ENCODE measurements around the gene PCNX1. TPM values are rescaled to one million over a fixed set of nuclear protein-coding genes. Genes with fewer than 3 reads are reported as not detected.
"Not testable (repeated sequence)": the region's sequence is repeated elsewhere in the genome, so short reads cannot be mapped to it uniquely, and the experiment has no call there.

The PCNX1 gene
- total RNA-seq, 2 experiments from 2014 or later: 31.0 to 37.4 TPM

DNA sequence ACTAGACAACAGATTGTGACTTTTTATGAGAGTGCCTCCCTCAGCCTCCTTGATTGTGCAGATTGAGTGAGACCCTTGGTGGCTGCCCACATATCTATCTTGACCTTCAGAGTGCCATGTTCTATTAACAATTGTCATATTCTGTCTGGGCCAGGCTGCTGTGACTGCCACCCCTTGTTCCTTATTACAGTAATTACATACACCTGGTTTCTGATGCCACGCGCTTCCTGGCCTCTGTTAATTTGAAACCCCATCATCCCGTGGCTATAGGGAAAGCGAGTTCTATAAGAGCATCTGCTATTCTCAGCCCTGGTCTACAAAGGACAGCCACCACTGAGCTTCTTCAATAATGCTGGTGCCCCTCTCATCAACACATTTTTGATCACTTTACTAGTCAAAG, 228.7 kb downstream of the PCNX1 start:
- H3K27ac Mint-ChIP-seq: no peak overlapping the region
- H3K9me3 Mint-ChIP-seq: no peaks in the 10 kb centered on the region
- no peaks in the 10 kb centered on the region for H3K4me1 Mint-ChIP-seq
- H3K36me3 Mint-ChIP-seq: no peaks in the 10 kb centered on the region
- DNase-seq: no peak
- H3K27me3 Mint-ChIP-seq: no peaks in the 10 kb centered on the region
- H3K4me3 Mint-ChIP-seq: no peak overlapping the region

DNA sequence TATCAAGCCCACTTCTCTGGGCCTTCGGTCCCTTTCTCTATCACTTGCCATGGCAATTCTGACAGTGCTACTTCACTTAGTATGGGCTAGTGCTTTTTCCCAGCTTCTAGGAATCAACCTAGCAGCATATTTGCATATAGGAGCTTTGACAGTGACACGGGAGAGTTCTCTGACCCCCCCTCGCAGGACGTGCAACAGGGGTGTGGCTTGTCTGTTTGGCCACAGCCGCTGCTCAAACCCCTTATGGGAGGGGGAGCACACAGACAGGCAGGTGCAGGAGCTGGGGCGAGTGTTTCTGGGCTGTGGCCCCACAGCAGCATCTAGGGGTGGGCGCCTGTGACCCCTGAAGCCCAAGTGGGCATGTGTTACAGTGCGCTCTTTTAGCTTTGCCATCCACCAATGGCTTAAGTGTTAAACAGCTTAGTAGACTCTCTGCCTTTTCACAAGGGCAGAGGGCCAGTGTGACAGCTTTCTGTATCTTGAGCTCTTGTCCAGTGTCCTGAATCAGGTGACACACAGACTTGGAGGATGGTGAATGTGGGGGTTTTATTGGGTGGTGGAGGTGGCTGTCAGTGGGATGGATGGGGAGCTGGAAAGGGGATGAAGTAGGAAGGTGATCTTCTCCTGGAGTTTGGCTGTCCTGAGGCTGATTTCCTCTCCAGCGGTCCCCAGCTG, 229.3 kb downstream of the PCNX1 start:
- Mint-ChIP-seq H3K4me3 (no peak overlapping the region), H3K9me3 (no peaks in the 10 kb centered on the region), H3K4me1 (peaks cover under 1% of the 10 kb centered on the region), H3K36me3 (no peaks in the 10 kb centered on the region), H3K27ac (no peak overlapping the region), H3K27me3 (no peaks in the 10 kb centered on the region)
- no peak for DNase-seq

DNA sequence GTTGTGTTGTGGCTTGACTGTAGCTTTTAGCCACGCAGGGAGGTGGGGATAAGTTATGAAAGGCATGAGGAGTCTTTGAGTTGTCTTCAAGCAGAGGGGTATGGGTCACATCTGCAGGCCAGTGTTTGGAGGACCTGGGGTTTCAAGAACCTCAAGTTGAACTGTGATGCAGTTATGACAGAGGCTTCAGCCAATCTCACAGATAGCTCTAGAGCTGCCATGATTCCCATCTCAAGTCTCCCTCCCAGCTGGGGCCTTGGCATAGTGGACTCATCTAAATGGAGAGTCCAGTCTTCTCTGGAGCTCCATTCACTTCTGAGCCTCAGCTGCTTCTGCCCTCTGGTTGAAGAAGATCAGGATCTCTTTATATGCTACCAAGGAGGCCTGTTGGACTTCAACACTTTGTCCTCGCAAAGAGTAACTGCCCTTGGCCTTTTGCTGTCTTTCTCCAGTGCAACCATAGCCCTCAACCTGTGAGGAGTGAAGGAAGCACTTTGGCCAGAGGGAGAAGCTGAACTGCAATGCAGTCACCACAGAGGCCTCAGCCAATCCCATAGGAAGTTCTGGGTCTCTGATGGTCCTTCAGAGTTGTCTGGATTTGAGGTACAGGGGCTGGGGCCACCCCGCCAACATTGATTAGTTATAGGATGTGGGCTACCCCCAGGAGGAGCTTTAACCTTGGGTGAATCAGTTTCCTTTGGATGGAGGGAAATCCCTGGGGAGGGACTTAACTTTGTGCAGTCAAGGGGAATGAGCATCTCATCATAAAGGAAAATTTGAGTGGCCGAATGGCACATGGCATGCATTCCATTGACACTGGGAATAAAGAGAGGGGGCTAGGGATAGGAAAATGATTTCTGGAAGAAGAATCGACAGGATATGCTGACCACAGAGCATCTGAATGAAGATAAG, 230.5 kb downstream of the PCNX1 start:
- Mint-ChIP-seq H3K4me3 (no peak overlapping the region), H3K36me3 (no peaks in the 10 kb centered on the region), H3K27ac (no peak overlapping the region), H3K9me3 (no peaks in the 10 kb centered on the region), H3K4me1 (peaks cover 13% of the 10 kb centered on the region), H3K27me3 (no peaks in the 10 kb centered on the region)
- no peak for DNase-seq

DNA sequence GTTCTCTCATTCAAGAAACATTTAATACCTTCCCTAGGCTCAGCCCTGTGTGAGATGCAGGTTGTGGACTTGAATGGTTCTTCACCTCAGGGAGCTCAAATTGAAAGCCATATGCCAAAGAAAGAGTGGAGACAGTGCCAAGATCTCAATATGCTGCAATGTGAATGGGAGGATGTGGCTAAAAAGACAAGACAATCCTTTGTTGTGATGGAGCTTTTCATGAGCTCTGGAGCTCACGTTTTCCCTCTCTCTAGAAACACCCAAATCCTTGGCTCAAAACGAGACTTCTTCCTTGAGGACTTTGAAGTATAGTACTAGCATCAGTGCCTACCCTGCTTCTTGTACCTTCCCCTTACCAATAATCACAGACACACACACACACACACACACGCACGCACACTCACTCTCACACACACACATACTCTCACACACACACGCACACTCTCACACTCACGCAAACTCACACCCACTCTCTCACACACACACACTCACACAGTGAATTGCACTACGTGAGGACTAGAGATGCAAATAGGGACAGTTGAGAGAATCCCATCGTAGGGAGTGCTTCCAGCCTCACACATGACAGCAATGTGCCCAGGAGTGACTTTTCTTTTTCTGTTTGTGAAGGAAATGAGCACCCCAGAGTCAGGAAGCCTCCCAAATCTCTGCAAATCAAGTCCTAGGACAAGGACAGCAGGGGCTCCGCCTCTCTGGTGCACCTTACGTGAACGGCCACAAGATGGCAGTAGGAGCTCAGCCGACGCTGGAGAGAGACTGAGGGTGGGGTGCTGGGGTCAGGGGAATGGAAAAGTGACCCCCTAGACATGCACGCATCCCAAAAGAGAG, 231.4 kb downstream of the PCNX1 start:
- no peaks in the 10 kb centered on the region for H3K9me3 Mint-ChIP-seq
- peaks cover 22% of the 10 kb centered on the region for H3K4me1 Mint-ChIP-seq
- H3K27ac Mint-ChIP-seq: no peak overlapping the region
- peak; percentile 51 for DNase-seq
- no peak overlapping the region for H3K4me3 Mint-ChIP-seq
- H3K27me3 Mint-ChIP-seq: no peaks in the 10 kb centered on the region
- peaks cover 3% of the 10 kb centered on the region for H3K36me3 Mint-ChIP-seq

DNA sequence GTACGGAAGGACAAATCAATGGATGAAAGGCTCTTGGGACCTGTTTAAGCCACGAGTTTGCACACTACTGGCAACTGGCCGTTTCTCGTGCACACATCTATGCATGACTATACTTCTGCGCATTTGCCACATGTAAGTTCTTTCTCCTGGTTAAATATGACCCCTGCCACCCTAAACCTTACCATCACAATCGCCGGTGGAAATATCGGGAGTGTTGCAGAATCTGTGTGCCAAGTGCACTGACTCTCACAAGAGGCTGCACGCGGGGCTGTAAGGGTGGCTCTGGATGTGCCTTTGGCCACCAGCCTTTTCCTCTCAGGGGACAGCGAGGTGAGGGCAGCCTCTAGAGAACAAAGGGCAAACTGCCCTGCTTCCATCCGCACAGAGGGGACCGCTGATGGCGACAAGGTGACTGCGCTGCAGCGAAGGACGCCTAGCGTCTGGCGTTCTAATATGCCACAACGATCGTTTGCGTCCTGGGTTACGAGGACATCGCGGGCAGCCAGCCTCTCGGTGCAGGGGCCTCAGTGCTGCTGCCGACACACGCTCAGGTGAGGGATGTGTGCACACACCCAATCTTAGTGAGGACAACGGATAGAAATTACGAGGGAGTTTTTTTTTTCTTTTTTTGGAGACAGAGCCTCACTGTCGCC, 232.2 kb downstream of the PCNX1 start:
- no peaks in the 10 kb centered on the region for H3K27me3 Mint-ChIP-seq
- peaks cover 23% of the 10 kb centered on the region for H3K4me1 Mint-ChIP-seq

GRCh38 chr14:71140157-71140556, 232.9 kb downstream of the PCNX1 start:
- H3K27ac Mint-ChIP-seq: no peak overlapping the region
- no peak overlapping the region for H3K4me3 Mint-ChIP-seq
- peaks cover 23% of the 10 kb centered on the region for H3K4me1 Mint-ChIP-seq
- H3K27me3 Mint-ChIP-seq: no peaks in the 10 kb centered on the region
- no peak for DNase-seq
- peaks cover 4% of the 10 kb centered on the region for H3K36me3 Mint-ChIP-seq
- no peaks in the 10 kb centered on the region for H3K9me3 Mint-ChIP-seq

More for the DNA sequence above, 232.2 kb downstream of the PCNX1 start:
- Mint-ChIP-seq H3K4me3 (no peak overlapping the region), H3K27ac (no peak overlapping the region), H3K36me3 (peaks cover 4% of the 10 kb centered on the region), H3K9me3 (no peaks in the 10 kb centered on the region)
- DNase-seq: no peak

DNA sequence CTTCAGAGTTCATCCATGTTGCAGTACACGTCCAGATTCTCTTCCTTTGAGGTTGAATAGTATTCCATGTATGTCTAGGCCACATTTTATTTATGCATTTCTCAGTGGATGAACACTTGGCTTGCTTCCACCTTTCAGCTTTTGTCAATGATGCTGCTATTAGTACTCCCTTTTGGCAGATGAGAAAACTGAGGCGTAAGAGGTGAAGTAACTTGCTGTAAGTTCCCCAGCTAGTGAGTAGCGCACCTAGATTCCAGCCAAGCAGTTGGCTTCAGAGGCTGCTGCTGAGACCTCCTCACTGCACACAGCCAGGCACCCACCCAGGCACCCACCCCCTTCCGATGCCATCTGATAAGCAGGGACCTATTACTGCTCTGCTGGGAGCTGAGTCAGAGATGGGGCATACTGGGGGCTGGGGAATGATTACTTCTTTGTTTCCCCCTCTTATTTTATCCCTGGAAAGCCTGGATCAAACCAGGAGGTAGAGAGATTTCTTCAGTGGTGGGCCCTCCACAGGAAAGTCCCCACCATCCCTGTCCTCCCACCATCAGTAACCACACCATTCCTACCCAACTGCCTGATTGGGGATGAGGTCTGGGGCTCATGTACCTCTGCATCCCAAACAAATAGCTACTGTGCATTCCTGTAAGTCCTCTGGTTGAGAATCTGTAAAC, 234.6 kb downstream of the PCNX1 start:
- H3K9me3 Mint-ChIP-seq: no peaks in the 10 kb centered on the region
- H3K27me3 Mint-ChIP-seq: no peaks in the 10 kb centered on the region
- H3K36me3 Mint-ChIP-seq: peaks cover 4% of the 10 kb centered on the region
- no peak for DNase-seq
- peak overlapping the region; percentile 22 for H3K27ac Mint-ChIP-seq
- no peak overlapping the region for H3K4me3 Mint-ChIP-seq
- peaks cover 23% of the 10 kb centered on the region for H3K4me1 Mint-ChIP-seq

DNA sequence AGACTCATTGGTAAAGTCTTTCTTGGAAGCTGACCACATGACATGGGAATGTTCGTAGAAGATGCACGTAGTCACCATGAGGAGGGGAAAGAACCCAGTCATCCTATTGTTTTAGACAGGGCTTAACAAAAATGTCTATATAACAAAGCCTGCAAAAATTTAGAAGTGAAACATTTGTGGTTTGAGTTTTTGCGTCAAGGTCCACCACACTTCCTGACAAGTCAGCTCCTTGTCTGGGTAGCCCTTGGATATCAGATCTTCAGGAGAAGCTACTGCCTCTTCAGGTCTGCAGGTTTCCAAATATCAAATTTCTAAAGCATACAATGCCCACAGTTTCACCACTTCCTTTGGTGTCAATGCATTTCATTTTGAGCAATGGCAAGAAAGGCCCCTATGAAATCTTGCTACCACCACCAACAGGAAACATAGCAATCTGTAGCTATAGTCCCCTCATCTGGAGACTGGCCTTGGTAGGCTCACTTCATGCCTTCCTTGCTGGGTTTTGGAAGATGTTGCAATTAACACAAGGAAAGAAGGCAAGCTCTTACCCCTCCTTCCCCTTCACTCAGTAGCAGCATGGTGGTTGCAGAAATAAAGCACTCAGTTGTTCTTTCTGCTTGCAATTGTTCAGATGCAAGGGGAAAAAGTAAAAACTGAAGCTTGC, 235.2 kb downstream of the PCNX1 start:
- Mint-ChIP-seq H3K27ac (peak overlapping the region; percentile 82), H3K27me3 (no peaks in the 10 kb centered on the region), H3K4me3 (no peak overlapping the region)

DNA sequence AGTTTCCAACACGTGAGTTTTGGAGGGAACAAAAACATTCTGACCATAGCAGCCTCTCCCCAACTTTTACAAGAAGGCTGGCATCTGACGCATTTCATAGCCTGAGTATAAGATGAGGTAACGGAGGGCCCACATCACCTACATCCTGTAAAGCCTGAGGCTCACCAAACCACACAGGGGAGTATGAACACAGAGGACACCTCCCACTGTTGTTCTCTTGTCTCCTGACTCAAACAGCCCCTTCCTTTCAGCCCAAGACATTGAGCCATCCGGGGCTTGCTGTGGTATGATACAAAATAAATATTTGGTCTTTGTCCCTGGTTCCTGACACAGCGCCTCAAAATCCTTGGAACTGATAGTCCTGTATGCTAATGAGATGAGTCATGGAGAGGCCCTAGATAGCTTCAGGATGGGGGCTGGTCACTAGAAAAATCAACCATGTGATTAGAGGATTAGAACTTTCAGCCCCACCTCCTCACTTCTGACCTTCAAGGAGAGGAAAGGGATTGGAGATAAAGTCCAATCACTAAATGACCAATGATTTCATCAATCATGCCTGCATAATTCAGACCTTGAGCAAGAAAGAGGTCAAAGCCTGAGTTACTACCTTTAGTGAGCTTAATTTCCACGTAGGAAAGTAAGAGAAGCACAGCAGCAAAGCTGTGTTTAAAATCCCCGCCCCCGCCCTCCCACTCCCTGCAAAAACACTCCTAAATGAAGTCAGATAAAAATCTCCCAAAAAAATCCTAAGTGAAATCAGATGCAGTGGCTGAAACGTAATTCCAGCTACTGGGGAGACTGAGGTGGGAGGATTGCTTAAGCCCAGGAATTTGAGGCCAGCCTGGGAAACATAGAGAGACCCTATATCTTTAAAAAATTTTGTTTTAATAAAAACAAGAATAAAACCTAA, 236.4 kb downstream of the PCNX1 start:
- Mint-ChIP-seq H3K4me3 (peak overlapping the region; percentile 16), H3K27me3 (no peaks in the 10 kb centered on the region), H3K4me1 (peaks cover 24% of the 10 kb centered on the region), H3K9me3 (no peaks in the 10 kb centered on the region), H3K36me3 (peaks cover 4% of the 10 kb centered on the region), H3K27ac (peak overlapping the region; percentile 82)
- DNase-seq: peak; percentile 61

More for the DNA sequence above, 235.2 kb downstream of the PCNX1 start:
- peak; percentile 15 for DNase-seq
- Mint-ChIP-seq H3K36me3 (peaks cover 4% of the 10 kb centered on the region), H3K4me1 (peaks cover 23% of the 10 kb centered on the region), H3K9me3 (no peaks in the 10 kb centered on the region)

- peaks cover 18% of the 10 kb centered on the region for H3K4me1 Mint-ChIP-seq
- H3K9me3 Mint-ChIP-seq: peaks cover 19% of the 10 kb centered on the region
- H3K27me3 Mint-ChIP-seq, H3K27ac Mint-ChIP-seq, DNase-seq, H3K4me3 Mint-ChIP-seq: not testable (repeated sequence)
- peaks cover 15% of the 10 kb centered on the region for H3K36me3 Mint-ChIP-seq
These were observed 240.1 kb downstream of the PCNX1 start for GRCh38 chr14:71147335-71147734.

DNA sequence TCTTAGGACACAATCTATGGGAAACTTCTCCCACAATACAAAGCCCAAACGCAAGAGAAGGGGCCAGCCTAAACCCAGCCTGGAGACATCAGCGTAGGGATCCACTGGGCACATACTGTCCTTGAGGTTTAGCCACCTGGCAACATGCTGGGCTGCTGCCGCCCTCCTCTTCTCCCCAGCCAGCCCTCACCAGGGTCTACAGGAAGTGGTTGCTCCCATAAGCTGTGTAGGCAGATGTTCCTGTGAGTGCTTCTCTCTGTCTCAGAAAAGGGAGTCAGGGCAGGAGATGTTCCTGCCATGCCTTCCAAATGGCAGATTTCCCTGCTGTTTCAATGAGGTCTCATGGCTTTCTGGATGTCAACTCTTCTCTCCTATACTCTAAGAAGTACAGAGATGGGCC, 241.4 kb downstream of the PCNX1 start:
- no peak overlapping the region for H3K4me3 Mint-ChIP-seq
- peaks cover 13% of the 10 kb centered on the region for H3K36me3 Mint-ChIP-seq
- peaks cover 19% of the 10 kb centered on the region for H3K9me3 Mint-ChIP-seq
- H3K27ac Mint-ChIP-seq: no peak overlapping the region
- H3K27me3 Mint-ChIP-seq: no peaks in the 10 kb centered on the region
- DNase-seq: no peak
- H3K4me1 Mint-ChIP-seq: peaks cover 5% of the 10 kb centered on the region

GRCh38 chr14:71150737-71151136, 243.5 kb downstream of the PCNX1 start:
- Mint-ChIP-seq H3K4me3 (no peak overlapping the region), H3K36me3 (peaks cover 11% of the 10 kb centered on the region), H3K9me3 (peaks cover 19% of the 10 kb centered on the region), H3K4me1 (peaks cover 4% of the 10 kb centered on the region), H3K27me3 (no peaks in the 10 kb centered on the region), H3K27ac (no peak overlapping the region)
- DNase-seq: no peak

DNA sequence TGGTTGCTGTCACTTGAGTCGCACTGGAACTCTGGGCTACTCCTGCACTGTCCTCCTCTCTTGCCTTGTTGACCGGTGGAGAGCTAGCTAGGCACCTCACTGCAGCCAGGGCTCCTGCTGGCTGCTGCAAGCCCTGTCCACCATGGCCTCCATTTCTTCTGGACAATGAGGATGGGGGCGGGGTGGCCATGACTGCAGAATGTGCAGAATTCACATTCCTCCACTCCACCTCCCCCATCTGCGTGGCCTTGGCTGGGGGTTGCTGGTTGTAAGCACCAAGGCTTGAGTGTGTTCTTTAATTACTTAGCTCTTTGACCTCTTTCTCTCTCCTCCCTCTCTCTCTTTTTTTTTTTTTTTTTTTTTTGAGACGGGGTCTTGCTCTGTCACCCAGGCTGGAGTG, 248.5 kb downstream of the PCNX1 start:
- Mint-ChIP-seq H3K9me3 (peaks cover 5% of the 10 kb centered on the region), H3K4me1 (no peaks in the 10 kb centered on the region), H3K4me3 (no peak overlapping the region), H3K36me3 (peaks cover 4% of the 10 kb centered on the region), H3K27me3 (peaks cover 2% of the 10 kb centered on the region), H3K27ac (no peak overlapping the region)
- no peak for DNase-seq
